CD4-positive, alpha-beta T cell treated with Interleukin-17A for 4 hours (primary cell): Measurements from ENCODE around the gene LUZP2.
"Not testable (repeated sequence)": the region's sequence is repeated elsewhere in the genome, so short reads cannot be mapped to it uniquely, and the experiment has no call there.

Experiments used
- DNase-seq: peaks from one replicate; pipeline ENCODE4 v3.0.0-alpha.2; 2020; ENCODE audit warnings: mixed read lengths

LUZP2 gene

GRCh38 chr11:24837112-24837511 lies 340.3 kb downstream of the LUZP2 start:
- DNase-seq = no peak

- no peak for DNase-seq
These were observed 345.5 kb downstream of the LUZP2 start for GRCh38 chr11:24842308-24842707.

- no peak for DNase-seq
These were observed 347.6 kb downstream of the LUZP2 start for GRCh38 chr11:24844406-24844805.

- DNase-seq = no peak
These were observed 352.0 kb downstream of the LUZP2 start for GRCh38 chr11:24848857-24849256.

GRCh38 chr11:24855951-24856350 lies 359.1 kb downstream of the LUZP2 start:
- DNase-seq = no peak

GRCh38 chr11:24859801-24860300 lies 363.0 kb downstream of the LUZP2 start:
- DNase-seq = no peak

GRCh38 chr11:24861440-24861839 lies 364.6 kb downstream of the LUZP2 start:
- no peak for DNase-seq

- no peak for DNase-seq
These were observed 369.9 kb downstream of the LUZP2 start for GRCh38 chr11:24866743-24867142.

- no peak for DNase-seq
These were observed 373.2 kb downstream of the LUZP2 start for GRCh38 chr11:24870048-24870447.

GRCh38 chr11:24872186-24872585 lies 375.3 kb downstream of the LUZP2 start:
- DNase-seq = no peak

GRCh38 chr11:24872651-24873311 lies 375.9 kb downstream of the LUZP2 start:
- no peak for DNase-seq

- DNase-seq = no peak
These were observed 384.1 kb downstream of the LUZP2 start for GRCh38 chr11:24880962-24881361.

- DNase-seq = no peak
These were observed 388.8 kb downstream of the LUZP2 start for GRCh38 chr11:24885580-24886173.

GRCh38 chr11:24886880-24887619 lies 390.2 kb downstream of the LUZP2 start:
- no peak for DNase-seq

GRCh38 chr11:24890426-24890825 lies 393.6 kb downstream of the LUZP2 start:
- no peak for DNase-seq

GRCh38 chr11:24891845-24892492 lies 395.1 kb downstream of the LUZP2 start:
- DNase-seq = not testable (repeated sequence)

GRCh38 chr11:24896118-24896835 lies 399.4 kb downstream of the LUZP2 start:
- DNase-seq = no peak

- no peak for DNase-seq
These were observed 403.7 kb downstream of the LUZP2 start for GRCh38 chr11:24900514-24900913.

GRCh38 chr11:24900960-24901549 lies 404.2 kb downstream of the LUZP2 start:
- DNase-seq = no peak

GRCh38 chr11:24903555-24903954 lies 406.7 kb downstream of the LUZP2 start:
- DNase-seq = no peak

- DNase-seq = no peak
These were observed 428.2 kb downstream of the LUZP2 start for GRCh38 chr11:24925091-24925490.
